Suprapubic skin (tissue), 4 donors: ENCODE data around the gene GRIN1.

Source experiments
- EP300 ChIP-seq: sonication (generic); formaldehyde crosslinking; IDR thresholded peaks from one replicate; pipeline ENCODE4 v1.6.1; 2017; ENCODE audit warnings: antibody characterized with exemption
- POLR2A ChIP-seq, 2 donors: fragments of 450-650 bp; IDR thresholded peaks; one replicate each; pipeline ENCODE4 v1.6.1; 2017; ENCODE audit warnings: antibody characterized with exemption in 2 of 2, mild to moderate bottlenecking in 2 of 2, moderate library complexity in 2 of 2
- POLR2AphosphoS5 ChIP-seq, 3 donors: sonication (generic); formaldehyde crosslinking; IDR thresholded peaks; one replicate each; pipeline ENCODE4 v1.6.1; 2017; ENCODE audit warnings: antibody characterized with exemption in 3 of 3
- TF ChIP-seq, protein P1 (sequence below), 2 donors: fragments of 200-600 bp in 1 of 2; fragments of 450-650 bp in 1 of 2; sonication (generic) in 1 of 2; IDR thresholded peaks; one replicate each; pipeline ENCODE4 v1.5.1; 2016 to 2019; ENCODE audit warnings: antibody characterized with exemption in 2 of 2, mild to moderate bottlenecking in 1 of 2, moderate library complexity in 1 of 2

DNA sequence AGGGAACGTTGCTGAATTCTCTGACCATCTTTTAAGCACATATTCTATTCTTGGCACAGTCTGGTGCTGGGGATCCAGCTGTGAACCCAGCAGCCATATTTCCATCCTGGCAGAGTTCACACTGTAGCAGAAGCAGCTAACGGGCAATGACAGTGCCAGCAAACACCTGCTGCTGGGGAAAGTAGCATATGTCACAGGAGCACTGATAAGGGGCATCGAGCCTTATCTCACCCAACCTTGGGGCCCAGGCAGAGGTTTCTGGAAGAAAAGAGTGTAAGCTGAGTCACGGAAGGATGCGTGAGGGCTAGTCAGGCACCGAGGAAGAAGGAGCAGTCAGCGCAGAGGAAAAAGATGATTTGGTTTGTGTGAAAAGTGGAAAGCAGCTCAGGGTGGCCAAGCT, 67.6 kb downstream of the GRIN1 start:
- TF ChIP-seq, protein P1, sequence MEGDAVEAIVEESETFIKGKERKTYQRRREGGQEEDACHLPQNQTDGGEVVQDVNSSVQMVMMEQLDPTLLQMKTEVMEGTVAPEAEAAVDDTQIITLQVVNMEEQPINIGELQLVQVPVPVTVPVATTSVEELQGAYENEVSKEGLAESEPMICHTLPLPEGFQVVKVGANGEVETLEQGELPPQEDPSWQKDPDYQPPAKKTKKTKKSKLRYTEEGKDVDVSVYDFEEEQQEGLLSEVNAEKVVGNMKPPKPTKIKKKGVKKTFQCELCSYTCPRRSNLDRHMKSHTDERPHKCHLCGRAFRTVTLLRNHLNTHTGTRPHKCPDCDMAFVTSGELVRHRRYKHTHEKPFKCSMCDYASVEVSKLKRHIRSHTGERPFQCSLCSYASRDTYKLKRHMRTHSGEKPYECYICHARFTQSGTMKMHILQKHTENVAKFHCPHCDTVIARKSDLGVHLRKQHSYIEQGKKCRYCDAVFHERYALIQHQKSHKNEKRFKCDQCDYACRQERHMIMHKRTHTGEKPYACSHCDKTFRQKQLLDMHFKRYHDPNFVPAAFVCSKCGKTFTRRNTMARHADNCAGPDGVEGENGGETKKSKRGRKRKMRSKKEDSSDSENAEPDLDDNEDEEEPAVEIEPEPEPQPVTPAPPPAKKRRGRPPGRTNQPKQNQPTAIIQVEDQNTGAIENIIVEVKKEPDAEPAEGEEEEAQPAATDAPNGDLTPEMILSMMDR (IDR thresholded peaks at IDR 0.05): no peak
- TF ChIP-seq POLR2A (IDR thresholded peaks at IDR 0.05): no peak
- no peak for TF ChIP-seq POLR2AphosphoS5 (IDR thresholded peaks at IDR 0.05)
- no peak for TF ChIP-seq EP300
